HG03039 (cell line): ENCODE measurements around the gene SMC3.
"Not testable (repeated sequence)": the region's sequence is repeated elsewhere in the genome, so short reads cannot be mapped to it uniquely, and the experiment has no call there.

Source experiments
- ATAC-seq: cut with Tn5 transposase; IDR thresholded peaks from one replicate; pipeline ENCODE4 v1.9.1; 2021; ENCODE audit warnings: mild to moderate bottlenecking, moderate library complexity; ENCODE audit not compliant: unreplicated experiment

Gene SMC3

GRCh38 chr10:110576220-110576619 is 8.7 kb downstream of the SMC3 start:
- no peak for ATAC-seq

GRCh38 chr10:110577056-110577455 is 9.6 kb downstream of the SMC3 start:
- ATAC-seq, result no peak

- ATAC-seq, result no peak
Observed at GRCh38 chr10:110584006-110584405, 16.5 kb downstream of the SMC3 start.

GRCh38 chr10:110591760-110592159 is 24.3 kb downstream of the SMC3 start:
- ATAC-seq, result no peak

- no peak for ATAC-seq
Observed at GRCh38 chr10:110597476-110597875, 30.0 kb downstream of the SMC3 start.

- ATAC-seq, result no peak
Observed at GRCh38 chr10:110600487-110601101, 33.1 kb downstream of the SMC3 start.

- ATAC-seq, result no peak
Observed at GRCh38 chr10:110601581-110601980, 34.1 kb downstream of the SMC3 start.

GRCh38 chr10:110608087-110608486 is 40.6 kb downstream of the SMC3 start:
- no peak for ATAC-seq

GRCh38 chr10:110609605-110610004 is 42.1 kb downstream of the SMC3 start:
- no peak for ATAC-seq

GRCh38 chr10:110610308-110610774 is 42.8 kb downstream of the SMC3 start:
- no peak for ATAC-seq

- not testable (repeated sequence) for ATAC-seq
Observed at GRCh38 chr10:110610781-110611180, 43.3 kb downstream of the SMC3 start.

GRCh38 chr10:110612087-110612486 is 44.6 kb downstream of the SMC3 start:
- ATAC-seq, result no peak

- no peak for ATAC-seq
Observed at GRCh38 chr10:110612629-110613028, 45.1 kb downstream of the SMC3 start.

- no peak for ATAC-seq
Observed at GRCh38 chr10:110613341-110613995, 46.0 kb downstream of the SMC3 start.

- ATAC-seq, result peak; percentile 53
Observed at GRCh38 chr10:110613996-110614495, 46.6 kb downstream of the SMC3 start.

- no peak for ATAC-seq
Observed at GRCh38 chr10:110615057-110615747, 47.7 kb downstream of the SMC3 start.

- ATAC-seq, result no peak
Observed at GRCh38 chr10:110616493-110617033, 49.1 kb downstream of the SMC3 start.

GRCh38 chr10:110617425-110618229 is 50.1 kb downstream of the SMC3 start:
- ATAC-seq, result no peak

- ATAC-seq, result no peak
Observed at GRCh38 chr10:110618230-110618610, 50.7 kb downstream of the SMC3 start.

GRCh38 chr10:110619514-110620397 is 52.3 kb downstream of the SMC3 start:
- ATAC-seq, result no peak
